Right cardiac atrium (tissue), 5 donors: Measurements from ENCODE around the gene IL15RA. TPM values are rescaled to one million over a fixed set of nuclear protein-coding genes. Genes with fewer than 3 reads are reported as not detected.
A peak's percentile ranks its signal among the peaks of the same experiment; 100 is the strongest.

Source experiments
- ATAC-seq, 2 donors: fragments of 200-7000 bp; cut with Tn5 transposase; one replicate each; pipeline versions ENCODE4 v1.8.0 to v1.9.1; 2020; ENCODE audit warnings: moderate library complexity in 2 of 2, mild to moderate bottlenecking in 1 of 2
- DNase-seq, 3 donors: peaks; one replicate each; pipeline ENCODE4 v3.0.0-alpha.2; 2020
- H3K27ac ChIP-seq: one replicate; pipeline ENCODE4 v1.5.1; 2013; ENCODE audit warnings: mild to moderate bottlenecking, low read length, control low read depth, moderate library complexity
- H3K27me3 ChIP-seq: one replicate; pipeline ENCODE4 v1.6.1; 2013; ENCODE audit not compliant: control insufficient read depth, insufficient read depth
- H3K4me1 ChIP-seq: one replicate; pipeline ENCODE4 v1.6.1; 2013; ENCODE audit warnings: low read length; ENCODE audit not compliant: control insufficient read depth, insufficient read depth
- H3K4me3 ChIP-seq: one replicate; pipeline ENCODE4 v1.5.1; 2013; ENCODE audit warnings: low read length, control low read depth
- H3K9me3 ChIP-seq: one replicate; pipeline ENCODE4 v1.6.1; 2013; ENCODE audit warnings: low read length; ENCODE audit not compliant: control insufficient read depth
- WGBS: extraction: QIAGEN DNeasy Blood & Tissue Kit; methylation state at CpG from one replicate; pipeline ENCODE4 v1.1.7; 2013; 5-methylcytosine and 5-hydroxymethylcytosine counted together
- intact Hi-C, 4 donors: fragments of 100-400 bp; cut with DNase I; formaldehyde crosslinking; loops; one replicate each; pipeline versions ENCODE4 v1.11.0 to v1.14.0; 2022 to 2023
- polyA plus RNA-seq: library from polyadenylated mRNA; stranded (reverse); fragments of 200-250 nt; gene quantifications from one replicate; pipeline ENCODE4 v1.2.3, GENCODE V29; 2013
- total RNA-seq, 4 donors: library from RNA; stranded (reverse); fragmentation: NEBNext Ultra II Directional; extraction: Animal tissue kit (Norgen Biotek cat#: 25700); gene quantifications; one replicate each; pipeline ENCODE4 v1.2.1, GENCODE V29; 2021
- donor health status: healthy with polysubstance abuse.
- donor health status: DM: no; HTN: yes; CAD: no.
- donor health status: DM: no; HTN: no; CAD: no.
- donor health status: DM: no; HTN: yes; CAD: no; lungs with severe emphysema.
- donor health status: DM: yes; HTN: yes; CAD: no.

Gene IL15RA
- total and polyA plus RNA-seq, 5 donors, result 11.8 to 19.7 (median 13.9) TPM

DNA sequence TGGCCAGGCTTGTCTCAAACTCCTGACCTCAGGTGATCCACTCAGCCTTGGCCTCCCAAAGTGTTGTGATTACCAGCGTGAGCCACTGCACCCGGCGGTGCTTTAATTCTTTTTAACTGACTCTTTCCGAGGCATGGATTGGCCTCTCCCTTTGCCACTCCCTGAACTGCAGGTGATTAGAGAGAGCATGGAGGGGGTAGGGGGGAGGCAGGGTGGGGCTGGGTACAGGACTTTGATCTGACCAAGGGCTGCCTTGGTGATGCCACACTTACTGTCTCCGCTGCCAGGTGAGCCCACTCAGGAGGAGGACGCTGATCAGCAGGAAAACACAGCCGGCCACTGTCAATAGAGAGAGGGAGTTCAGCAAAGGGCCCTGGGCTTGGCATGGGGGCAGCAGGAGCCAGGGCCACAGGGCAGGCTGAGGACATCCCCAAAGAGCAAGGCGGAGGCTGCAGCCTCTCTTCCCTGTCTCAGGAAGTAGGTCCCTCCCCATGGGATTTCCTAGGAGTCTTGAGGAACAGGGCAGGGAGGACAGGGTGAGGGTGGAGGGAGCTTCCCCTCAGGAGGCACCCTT is 40.5 kb upstream of the IL15RA start:
- ATAC-seq, result peak; percentile 21 to 25
- 91% methylated on average over 8 of the region's 8 CpGs for WGBS
- Histone ChIP-seq H3K27me3 (no peaks in the 10 kb centered on the region), H3K27ac (peak overlapping the region; percentile 23), H3K9me3 (no peaks in the 10 kb centered on the region), H3K4me3 (no peak overlapping the region), H3K4me1 (no peaks in the 10 kb centered on the region)
- intact Hi-C loops, result loop anchor here in 3 of 4 donors (5.0 to 10.0 kb wide), 3 partner anchors 59 to 73 kb away; partner anchors contain the start of gene RBM17 (in 1 of the 3)
- no peak for DNase-seq

DNA sequence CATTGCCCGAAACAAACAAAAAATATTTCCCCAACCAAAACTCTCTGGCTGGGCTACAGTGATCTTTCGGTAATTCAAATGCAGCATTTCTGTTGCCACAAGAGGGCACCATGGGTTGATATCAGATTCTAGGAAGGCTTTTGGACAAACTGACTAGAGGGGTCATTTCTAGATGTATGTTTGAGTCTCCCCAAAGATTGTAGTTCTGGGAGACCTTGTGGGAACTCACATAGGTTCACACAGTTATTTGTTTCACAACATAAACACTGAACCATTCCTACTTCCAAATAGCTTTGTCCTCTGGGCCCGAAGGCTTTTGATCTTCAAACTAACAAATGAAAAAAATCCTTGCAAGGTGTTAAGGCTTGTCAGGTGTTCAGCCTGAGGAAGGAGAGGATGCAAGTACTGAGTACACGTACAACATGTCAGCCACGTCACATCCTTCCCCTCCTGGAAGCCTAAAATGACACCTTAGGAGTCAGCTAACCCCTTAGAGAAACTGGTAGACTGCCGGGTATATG is 37.0 kb upstream of the IL15RA start:
- Histone ChIP-seq H3K4me1 (no peaks in the 10 kb centered on the region), H3K4me3 (no peak overlapping the region), H3K9me3 (no peaks in the 10 kb centered on the region), H3K27ac (no peak overlapping the region), H3K27me3 (no peaks in the 10 kb centered on the region)
- ATAC-seq (peak; percentile 4 to 8), DNase-seq (peak in 2 of 3 donors; percentile 38 to 54)
- intact Hi-C loops, result loop anchor here in 2 of 4 donors (5.0 to 10.0 kb wide), 3 partner anchors 70 to 73 kb away; partner anchors contain the start of gene RBM17 (in 2 of the 2)
- WGBS, result 51% methylated on average over 6 of the region's 6 CpGs

DNA sequence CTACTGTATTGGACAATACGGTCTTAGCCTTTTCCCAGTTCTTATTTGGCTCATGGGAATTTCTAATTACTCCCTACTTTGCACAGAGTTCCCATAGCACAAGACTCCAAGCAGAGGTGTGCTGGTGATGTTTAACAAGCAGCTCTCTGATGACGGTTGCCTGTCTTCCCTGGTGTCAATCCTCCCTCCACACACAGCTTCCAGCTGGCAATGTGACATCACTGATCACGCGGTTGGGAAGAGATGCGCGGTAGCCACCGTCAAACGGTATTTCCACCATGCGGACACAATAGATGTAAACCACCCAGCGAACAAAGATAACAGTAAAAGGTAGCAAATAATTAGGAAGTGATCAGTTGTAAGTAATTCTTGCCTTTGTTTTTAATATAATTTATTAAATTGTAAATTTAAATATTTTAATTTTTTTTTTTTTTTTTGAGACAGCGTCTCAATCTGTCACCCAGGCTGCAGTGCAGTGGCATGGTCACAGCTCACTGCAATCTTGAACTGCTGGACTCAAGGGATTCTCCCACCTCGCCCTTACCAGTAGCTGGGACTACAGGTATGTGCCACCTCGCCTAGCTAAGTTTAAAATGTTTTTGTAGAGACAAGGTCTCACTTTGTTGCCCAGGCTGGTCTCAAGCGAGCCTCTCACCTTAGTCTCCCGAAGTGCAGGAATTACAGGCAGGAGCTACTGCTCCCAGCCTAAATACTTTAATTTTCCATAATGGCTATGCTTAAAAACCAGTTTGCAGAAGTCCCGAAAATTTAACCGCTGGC is 36.3 kb upstream of the IL15RA start:
- no peak overlapping the region for H3K27ac ChIP-seq
- ATAC-seq, result no peak
- WGBS, result 76% methylated on average over 17 of the region's 17 CpGs

DNA sequence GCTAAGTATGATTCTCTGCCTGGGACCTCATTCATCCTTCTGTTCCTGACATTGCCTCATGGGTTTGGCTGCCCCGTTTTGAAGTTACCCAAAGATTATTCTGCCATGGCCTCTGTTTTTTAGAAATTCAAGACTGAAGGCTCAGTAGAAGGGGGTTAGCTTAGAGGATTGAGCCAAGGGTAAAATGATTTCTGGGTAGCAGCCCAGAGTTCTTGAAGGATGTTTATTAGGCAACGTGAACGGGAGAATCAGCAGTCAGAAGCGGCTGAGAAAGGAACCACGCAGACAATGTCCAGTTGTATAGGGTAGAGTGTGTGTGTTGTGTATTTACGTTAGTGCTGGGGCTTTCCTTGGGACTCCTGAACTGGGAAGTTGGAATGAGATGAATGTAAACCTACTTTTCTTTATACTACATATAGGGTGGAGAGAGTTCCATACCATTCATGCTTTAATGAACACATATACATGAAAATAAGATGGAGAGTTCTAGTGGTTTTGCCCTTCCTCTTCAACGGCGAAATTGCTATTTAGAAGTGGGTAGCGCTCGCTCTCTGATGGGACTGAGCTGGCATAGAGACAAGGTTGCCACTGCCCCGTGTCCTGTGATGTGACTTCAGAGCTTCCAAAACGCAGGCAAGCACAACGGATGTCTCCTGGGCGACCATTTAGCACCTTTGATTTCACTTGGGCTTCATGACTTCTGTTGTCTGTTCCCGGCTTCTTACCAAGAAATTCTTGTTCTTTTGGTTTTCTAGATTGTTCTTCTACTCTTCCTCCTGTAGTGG is 35.0 kb upstream of the IL15RA start:
- intact Hi-C loops, result loop anchor here in 2 of 4 donors (5.0 to 10.0 kb wide), 3 partner anchors 68 to 75 kb away; partner anchors contain the start of gene RBM17 (in 2 of the 2)
- WGBS, result 84% methylated on average over 15 of the region's 15 CpGs
- Histone ChIP-seq H3K27ac (no peak overlapping the region), H3K4me3 (no peak overlapping the region), H3K9me3 (no peaks in the 10 kb centered on the region), H3K4me1 (no peaks in the 10 kb centered on the region), H3K27me3 (no peaks in the 10 kb centered on the region)
- ATAC-seq, result no peak
- DNase-seq, result no peak

More for the DNA sequence above, 36.3 kb upstream of the IL15RA start:
- intact Hi-C loops, result loop anchor here in 2 of 4 donors (5.0 to 10.0 kb wide), 3 partner anchors 69 to 74 kb away; partner anchors contain the start of gene RBM17 (in 2 of the 2)
- DNase-seq, result no peak
- Histone ChIP-seq H3K4me1 (no peaks in the 10 kb centered on the region), H3K9me3 (no peaks in the 10 kb centered on the region), H3K27me3 (no peaks in the 10 kb centered on the region), H3K4me3 (no peak overlapping the region)

DNA sequence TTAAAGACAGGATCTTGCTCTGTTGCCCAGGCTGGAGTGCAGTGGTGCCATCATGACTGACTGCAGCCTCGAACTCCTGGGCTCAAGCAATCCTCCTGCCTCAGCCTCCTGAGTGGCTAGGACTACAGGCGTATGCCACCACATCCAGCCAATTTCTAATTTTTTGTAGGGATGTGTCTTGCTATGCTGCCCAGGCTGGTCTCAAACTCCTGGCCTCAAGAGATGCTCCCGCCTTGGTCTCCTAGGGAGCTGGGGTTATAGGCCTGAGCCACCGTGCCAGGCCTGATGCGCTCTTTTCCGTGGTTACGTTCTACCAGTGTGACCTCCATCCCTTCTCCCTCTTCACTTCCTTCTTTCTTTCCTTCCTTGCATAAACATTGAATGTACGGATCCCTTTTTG is 34.2 kb upstream of the IL15RA start:
- no peaks in the 10 kb centered on the region for H3K4me1 ChIP-seq
- ATAC-seq, result no peak
- intact Hi-C loops, result loop anchor here in 2 of 4 donors (5.0 to 10.0 kb wide), 3 partner anchors 67 to 76 kb away; partner anchors contain the start of gene RBM17 (in 2 of the 2)
- H3K27ac ChIP-seq, result no peak overlapping the region
- DNase-seq, result no peak
- WGBS, result 93% methylated on average over 8 of the region's 8 CpGs
- no peaks in the 10 kb centered on the region for H3K9me3 ChIP-seq
- no peaks in the 10 kb centered on the region for H3K27me3 ChIP-seq
- no peak overlapping the region for H3K4me3 ChIP-seq

DNA sequence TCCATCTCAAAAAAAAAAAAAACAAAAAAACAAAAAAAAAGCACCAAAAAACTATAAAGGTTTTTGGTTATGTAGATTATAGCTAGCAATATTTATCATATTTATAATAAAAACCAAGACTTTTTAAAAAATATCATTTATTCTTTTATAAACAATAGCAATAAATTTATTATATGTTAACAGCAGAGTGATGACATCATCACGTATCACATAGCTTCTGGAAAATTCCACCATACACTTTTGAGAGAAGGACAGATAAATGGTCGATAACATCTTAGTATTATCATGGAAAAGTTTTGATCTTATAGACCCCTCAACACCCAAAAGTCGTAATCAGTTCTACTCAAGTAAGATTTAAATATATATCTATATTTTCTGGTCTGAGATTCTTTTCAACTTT is 33.2 kb upstream of the IL15RA start:
- DNase-seq (no peak), ATAC-seq (no peak)
- Histone ChIP-seq H3K27ac (no peak overlapping the region), H3K4me1 (no peaks in the 10 kb centered on the region), H3K4me3 (no peak overlapping the region), H3K27me3 (no peaks in the 10 kb centered on the region), H3K9me3 (no peaks in the 10 kb centered on the region)
- intact Hi-C loops, result loop anchor here in 2 of 4 donors (5.0 to 10.0 kb wide), 3 partner anchors 66 to 77 kb away; partner anchors contain the start of gene RBM17 (in 2 of the 2)
- WGBS, result 92% methylated on average over 3 of the region's 3 CpGs

DNA sequence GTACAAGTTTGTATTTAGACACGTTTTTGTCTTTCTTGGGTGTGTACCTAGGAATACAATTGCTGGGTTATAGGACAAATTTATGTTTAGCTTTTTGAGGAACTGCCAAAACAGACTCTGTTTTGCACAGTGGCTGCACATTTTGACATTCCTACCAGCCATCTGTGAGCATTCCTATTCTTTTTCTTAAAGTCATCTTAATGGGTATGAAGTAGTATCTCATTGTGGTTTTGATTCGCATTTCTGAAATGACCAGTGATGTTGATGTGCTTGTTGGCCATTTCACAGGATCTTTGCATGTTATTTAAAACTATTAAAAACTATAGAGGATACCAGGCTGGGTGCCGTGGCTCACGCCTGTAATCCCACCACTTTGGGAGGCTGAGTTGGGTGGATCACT is 32.6 kb upstream of the IL15RA start:
- WGBS, result 92% methylated on average over 4 of the region's 4 CpGs
- Histone ChIP-seq H3K4me3 (no peak overlapping the region), H3K27ac (no peak overlapping the region), H3K9me3 (no peaks in the 10 kb centered on the region), H3K27me3 (no peaks in the 10 kb centered on the region), H3K4me1 (no peaks in the 10 kb centered on the region)
- DNase-seq (no peak), ATAC-seq (no peak)
- intact Hi-C loops, result loop anchor here in 2 of 4 donors (5.0 to 10.0 kb wide), 3 partner anchors 65 to 77 kb away; partner anchors contain the start of gene RBM17 (in 2 of the 2)

DNA sequence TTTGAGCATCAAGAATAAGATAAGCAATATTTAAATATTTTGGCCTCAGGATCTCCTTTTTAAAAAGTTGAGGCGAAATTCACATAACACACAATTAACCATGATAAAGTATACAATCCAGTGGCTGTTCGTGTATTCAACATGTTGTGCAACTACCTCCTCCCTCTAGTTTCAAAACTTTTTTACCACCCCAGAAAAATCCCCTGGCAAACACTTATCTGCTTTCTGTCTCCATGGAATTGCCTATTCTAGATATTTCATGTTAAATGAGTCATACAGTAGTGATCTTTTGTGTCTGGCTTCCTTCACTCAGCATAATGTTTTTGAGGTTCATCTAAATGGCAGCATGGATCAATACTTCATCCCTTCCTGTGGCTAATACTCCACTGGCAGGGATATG is 31.8 kb upstream of the IL15RA start:
- no peaks in the 10 kb centered on the region for H3K4me1 ChIP-seq
- intact Hi-C loops, result no loop called here
- no peak overlapping the region for H3K27ac ChIP-seq
- ATAC-seq, result peak; percentile 75 to 81
- H3K27me3 ChIP-seq, result no peaks in the 10 kb centered on the region
- H3K4me3 ChIP-seq, result peak overlapping the region; percentile 46
- 50% methylated on average over 2 of the region's 2 CpGs for WGBS
- no peak for DNase-seq
- no peaks in the 10 kb centered on the region for H3K9me3 ChIP-seq

DNA sequence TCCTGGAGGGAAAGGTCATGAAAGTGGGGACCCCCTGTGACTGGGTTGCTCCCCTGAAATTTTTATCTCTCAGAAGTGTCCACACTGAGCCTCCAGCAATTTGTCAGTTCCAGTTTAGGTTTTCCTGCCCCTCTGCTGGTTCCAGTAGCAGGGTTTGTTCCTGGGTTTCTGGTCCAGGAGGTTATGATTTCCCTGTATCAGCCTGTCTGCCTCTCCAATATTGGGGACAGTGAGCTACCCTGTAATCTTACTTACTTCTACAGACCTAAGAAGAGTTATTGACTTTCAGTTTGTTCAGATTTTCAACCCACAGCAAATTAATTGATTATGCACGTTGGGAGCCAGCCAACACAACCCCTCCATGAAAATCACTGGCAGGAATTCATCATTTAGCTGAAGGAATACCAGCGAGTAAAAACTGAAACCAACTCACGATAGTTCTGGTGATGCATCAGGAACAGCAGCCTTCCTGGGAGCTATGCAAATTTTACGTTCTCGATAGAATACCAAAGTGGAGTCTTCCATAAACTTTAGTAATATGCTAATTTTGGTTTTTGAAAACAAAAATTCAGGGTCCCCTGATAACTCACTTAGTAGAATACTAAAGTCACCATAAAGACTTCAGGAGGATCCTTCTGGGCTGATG is 31.3 kb upstream of the IL15RA start:
- Histone ChIP-seq H3K27me3 (no peaks in the 10 kb centered on the region), H3K4me3 (peak overlapping the region; percentile 46), H3K9me3 (no peaks in the 10 kb centered on the region), H3K27ac (peak overlapping the region; percentile 34), H3K4me1 (no peaks in the 10 kb centered on the region)
- ATAC-seq (peak in 1 of 2 donors; percentile 17), DNase-seq (no peak)
- intact Hi-C loops, result no loop called here
- 52% methylated on average over 5 of the region's 5 CpGs for WGBS

DNA sequence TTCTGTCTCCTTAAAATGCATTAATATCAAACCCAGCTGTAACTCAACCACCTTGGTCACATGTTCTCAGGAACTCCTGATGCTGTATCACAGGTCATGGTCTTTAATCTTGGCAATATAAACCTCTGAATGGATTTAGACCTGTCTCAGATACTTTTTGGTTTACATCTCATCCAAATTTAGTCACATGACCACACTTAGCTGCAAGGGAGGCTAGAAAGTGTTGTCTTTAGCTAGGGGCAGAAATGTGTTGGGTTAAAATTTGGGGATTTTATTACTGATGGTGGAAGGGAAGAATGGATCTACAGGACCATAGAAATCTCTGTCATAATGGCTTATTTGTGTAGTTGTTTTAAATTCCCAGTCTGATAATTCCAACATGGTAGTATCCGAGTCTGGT is 29.6 kb upstream of the IL15RA start:
- no peaks in the 10 kb centered on the region for H3K9me3 ChIP-seq
- WGBS, result 54% methylated on average over 1 of the region's 1 CpG
- intact Hi-C loops, result no loop called here
- H3K4me1 ChIP-seq, result no peaks in the 10 kb centered on the region
- DNase-seq (no peak), ATAC-seq (no peak)
- no peaks in the 10 kb centered on the region for H3K27me3 ChIP-seq
- no peak overlapping the region for H3K4me3 ChIP-seq
- H3K27ac ChIP-seq, result no peak overlapping the region
